ENCODE measurements around the gene MBOAT1.

Gene MBOAT1

GRCh38 chr6:20233007-20233730 lies 20.9 kb upstream of the MBOAT1 start:
- FAIRE-seq, result no peak

DNA sequence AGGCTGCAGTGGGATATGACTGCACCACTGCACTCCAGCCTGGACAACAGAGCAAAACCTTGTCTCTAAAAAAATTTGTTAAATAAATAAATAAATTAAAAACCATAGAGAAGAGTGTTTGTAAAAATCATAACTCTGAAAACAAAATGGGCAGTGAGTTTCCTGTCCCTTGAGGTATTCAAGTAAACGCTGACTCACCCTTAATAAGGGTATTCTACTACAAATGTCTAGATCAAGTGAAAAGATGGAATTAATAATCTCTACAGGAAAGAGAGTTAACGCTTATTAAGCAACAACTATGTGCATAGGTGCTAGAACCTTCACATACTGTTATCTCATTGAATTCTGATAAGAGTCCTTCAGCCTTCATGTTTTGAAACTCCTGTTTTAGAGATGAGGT lies 19.9 kb upstream of the MBOAT1 start:
- no peak for FAIRE-seq

DNA sequence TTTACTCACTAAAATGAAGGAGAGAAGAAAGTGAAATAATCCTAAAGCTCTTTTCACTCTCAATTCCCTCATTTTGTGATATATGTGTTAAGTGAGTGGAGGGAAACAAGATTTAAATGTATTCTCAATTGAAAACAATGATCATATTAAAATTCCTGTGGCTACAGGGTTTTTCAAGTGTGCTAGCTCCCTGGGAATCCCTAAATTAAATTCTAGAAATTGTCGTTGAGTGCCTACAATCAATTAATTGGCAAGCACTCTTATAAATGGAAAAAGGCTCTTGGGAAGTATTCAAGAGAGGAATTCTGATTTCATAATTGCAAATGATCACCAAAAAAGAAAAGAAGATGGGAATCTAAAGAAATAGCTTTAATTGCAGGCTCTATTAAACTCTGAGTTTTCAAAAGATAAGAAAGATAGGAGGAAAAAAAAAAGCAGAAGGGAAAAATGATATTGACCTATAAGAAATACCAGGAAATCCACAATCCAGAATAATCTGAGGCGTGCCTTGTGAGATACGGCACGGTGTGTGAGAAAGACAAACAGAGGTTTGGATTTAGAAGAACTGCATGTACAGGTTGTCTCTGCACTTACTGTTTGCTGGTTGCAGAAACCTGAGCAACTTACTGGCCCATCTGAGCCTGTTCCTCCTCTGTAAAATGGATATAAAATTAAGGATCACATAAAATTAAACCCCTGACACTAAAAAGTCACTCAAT lies 18.3 kb upstream of the MBOAT1 start:
- no peak for FAIRE-seq

DNA sequence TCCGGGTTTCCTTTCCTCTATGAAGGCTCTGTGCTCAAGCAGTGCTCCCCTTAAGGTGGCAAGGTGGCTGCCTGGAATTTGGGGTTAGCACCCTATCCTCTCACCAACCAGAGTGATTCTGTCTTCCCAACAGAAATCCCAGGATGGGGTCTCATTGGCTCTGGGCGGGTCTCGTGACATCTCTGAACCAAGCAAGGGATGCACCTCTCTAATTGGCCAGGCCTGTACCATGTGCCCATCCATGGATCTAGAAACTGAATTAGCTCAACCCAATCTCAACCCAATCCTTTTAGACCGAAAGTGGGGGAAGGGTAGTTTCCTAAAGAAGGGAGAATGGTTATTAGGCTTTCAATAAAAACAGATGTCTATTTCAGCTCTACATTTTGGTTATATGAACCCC lies 17.6 kb upstream of the MBOAT1 start:
- no peak for FAIRE-seq

DNA sequence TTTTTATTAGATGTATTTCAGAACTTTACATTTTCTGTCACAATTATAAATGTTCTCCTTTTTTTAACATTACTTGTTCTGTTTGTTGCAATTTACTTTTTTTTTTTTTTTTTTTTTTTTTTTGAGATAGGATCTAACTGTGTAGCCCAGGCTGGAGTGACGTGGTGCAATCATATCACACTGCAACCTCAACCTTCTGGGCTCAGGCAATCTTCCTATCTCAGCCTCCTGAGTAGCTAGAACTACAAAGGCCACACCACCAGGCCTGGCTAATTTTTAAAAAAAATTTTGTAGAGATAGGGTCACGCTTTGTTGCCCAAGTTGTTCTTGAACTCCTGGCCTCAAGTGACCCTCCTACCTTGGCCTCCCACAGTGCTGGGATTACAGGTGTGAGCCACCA lies 15.1 kb upstream of the MBOAT1 start:
- no peak for FAIRE-seq

GRCh38 chr6:20223141-20223540 lies 10.9 kb upstream of the MBOAT1 start:
- FAIRE-seq, result no peak

GRCh38 chr6:20221421-20221820 lies 9.2 kb upstream of the MBOAT1 start:
- FAIRE-seq, result no peak

GRCh38 chr6:20220359-20220758 lies 8.1 kb upstream of the MBOAT1 start:
- FAIRE-seq, result no peak

GRCh38 chr6:20217891-20218290 lies 5.6 kb upstream of the MBOAT1 start:
- FAIRE-seq, result no peak

DNA sequence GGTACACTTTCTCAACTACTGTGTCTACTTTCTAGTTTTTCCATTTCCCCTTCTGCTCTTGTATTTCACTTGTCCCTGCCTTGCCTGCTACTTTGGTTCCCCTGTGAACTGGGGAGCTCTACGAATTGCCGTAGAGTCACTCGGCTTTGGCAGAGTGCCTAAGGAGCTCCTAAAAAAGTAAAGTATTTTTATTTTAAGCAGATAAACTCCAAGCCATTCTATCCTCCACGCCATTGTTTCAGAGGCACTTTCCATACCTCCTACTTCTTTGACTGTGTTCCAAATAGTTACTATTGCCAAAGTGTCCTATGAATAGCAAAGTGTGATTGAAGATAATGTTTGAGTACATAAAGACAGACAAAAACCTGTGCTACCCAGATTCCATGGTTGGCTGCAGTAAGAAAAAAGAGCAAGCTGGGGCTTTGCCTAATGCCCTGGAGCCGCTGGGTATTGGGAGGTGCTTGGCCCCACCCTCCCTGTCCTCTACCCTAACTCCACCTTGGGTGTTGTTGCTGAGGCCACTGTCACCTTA lies 5.1 kb upstream of the MBOAT1 start:
- no peak for FAIRE-seq

GRCh38 chr6:20215310-20215709 lies 3.0 kb upstream of the MBOAT1 start:
- no peak for FAIRE-seq

GRCh38 chr6:20213271-20213798 lies 1.1 kb upstream of the MBOAT1 start:
- FAIRE-seq, result no peak

GRCh38 chr6:20211941-20212391 lies 303 bp downstream of the MBOAT1 start:
- no peak for FAIRE-seq

- no peak for FAIRE-seq
Measured at GRCh38 chr6:20211037-20211940, 980 bp downstream of the MBOAT1 start.

- no peak for FAIRE-seq
Measured at GRCh38 chr6:20210158-20210557, 2.1 kb downstream of the MBOAT1 start.

GRCh38 chr6:20208687-20209378 lies 3.4 kb downstream of the MBOAT1 start:
- no peak for FAIRE-seq

DNA sequence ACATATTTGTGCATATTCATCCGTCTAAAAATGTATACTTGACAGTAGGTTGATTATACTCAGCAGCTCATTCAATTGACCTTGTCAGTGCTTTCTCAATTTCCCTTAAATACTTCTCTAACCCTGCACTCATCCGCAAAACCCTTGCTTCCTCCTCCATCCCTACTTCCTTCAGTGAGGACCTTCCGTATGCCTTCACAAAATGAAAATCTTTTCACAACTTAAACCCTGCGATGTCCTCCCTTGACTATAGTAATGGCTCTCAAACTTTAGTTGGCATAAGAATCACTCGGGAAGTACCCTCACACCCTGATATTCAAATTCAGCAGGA lies 5.2 kb downstream of the MBOAT1 start:
- FAIRE-seq, result no peak

- FAIRE-seq, result no peak
Measured at GRCh38 chr6:20205722-20206161, 6.5 kb downstream of the MBOAT1 start.

DNA sequence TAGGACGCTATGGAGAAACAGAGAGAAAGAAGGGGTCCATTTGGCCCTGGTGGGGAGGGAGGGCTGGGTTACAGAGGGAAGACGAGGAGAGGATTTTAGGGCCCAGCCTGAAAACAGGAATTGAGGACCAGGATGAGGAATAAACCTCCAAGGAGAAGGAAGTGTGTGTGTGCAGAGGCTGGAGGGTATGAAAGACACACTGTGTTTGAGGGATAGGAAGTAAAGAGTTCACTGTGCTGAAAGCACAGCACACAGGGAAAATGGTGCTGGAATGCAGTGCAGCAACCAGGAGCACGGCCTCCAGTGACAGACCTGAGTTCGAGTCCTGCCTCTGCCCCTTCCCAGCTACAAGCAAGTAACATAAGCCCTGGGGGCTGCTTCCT lies 7.8 kb downstream of the MBOAT1 start:
- no peak for FAIRE-seq

DNA sequence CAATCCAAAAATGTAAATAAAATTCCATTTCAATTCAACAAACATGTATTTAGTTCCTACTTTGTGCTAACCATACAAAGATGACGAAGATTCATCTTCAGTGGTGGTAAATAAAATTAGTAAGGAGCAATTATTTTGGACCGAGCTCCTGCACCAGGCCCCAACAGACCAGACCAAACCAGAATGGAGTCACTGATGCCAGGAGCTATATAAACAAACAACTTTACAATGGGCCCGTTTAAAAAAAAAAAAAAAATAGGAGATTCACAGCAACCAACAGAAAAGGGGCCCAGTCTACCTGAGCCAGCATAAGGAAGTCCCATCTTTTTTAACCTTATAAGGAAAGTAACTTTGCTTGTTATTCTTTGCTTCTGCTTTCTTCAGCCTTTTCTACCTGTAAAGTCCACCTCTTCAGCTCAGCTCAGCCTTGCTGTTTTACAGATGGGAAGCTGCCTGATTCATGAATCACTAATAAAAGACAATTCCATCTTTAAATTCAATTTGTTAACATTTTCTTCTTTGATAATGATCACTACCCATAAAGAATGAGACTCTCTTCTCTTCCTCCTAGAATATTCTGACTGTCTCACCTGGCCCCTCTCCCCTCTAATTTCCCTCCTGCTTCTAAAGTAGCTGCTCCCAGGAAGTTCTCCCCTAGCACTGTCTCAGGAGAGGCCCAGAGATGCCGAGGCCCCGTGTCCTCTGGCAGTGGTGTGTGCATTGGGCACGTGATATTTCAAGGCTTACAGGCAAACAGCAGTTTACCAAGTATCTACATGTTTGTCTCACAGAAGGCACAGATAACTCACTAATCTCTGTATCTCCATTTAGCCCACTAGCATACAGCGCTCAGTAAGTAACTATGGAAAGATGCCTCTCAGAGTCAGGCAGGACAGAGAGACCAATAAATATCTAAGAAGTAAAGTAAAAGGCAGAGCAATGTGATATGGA lies 8.4 kb downstream of the MBOAT1 start:
- no peak for FAIRE-seq

GRCh38 chr6:20202699-20203302 lies 9.5 kb downstream of the MBOAT1 start:
- FAIRE-seq, result peak; percentile 76

Measured in endometrium (tissue), 2 donors.